Mammary epithelial cell (primary cell): Measurements from ENCODE around the gene SPAG16.

ENCODE experiments used
- CTCF ChIP-seq, 2 donors: IDR thresholded peaks in 1 of 2; conservative IDR thresholded peaks in 1 of 2; 2 replicates each; pipeline ENCODE4 v1.5.1; 2011 to 2012; ENCODE audit warnings: inconsistent platforms in 2 of 2, low read length in 2 of 2, mild to moderate bottlenecking in 2 of 2, control low read depth in 1 of 2, low read depth in 1 of 2; ENCODE audit not compliant: insufficient read depth in 1 of 2; ENCODE audit errors: extremely low read depth in 1 of 2
- EZH2 ChIP-seq: IDR thresholded peaks from 2 replicates; pipeline ENCODE4 v1.6.1; 2012; ENCODE audit warnings: low read length, inconsistent platforms, borderline replicate concordance

DNA sequence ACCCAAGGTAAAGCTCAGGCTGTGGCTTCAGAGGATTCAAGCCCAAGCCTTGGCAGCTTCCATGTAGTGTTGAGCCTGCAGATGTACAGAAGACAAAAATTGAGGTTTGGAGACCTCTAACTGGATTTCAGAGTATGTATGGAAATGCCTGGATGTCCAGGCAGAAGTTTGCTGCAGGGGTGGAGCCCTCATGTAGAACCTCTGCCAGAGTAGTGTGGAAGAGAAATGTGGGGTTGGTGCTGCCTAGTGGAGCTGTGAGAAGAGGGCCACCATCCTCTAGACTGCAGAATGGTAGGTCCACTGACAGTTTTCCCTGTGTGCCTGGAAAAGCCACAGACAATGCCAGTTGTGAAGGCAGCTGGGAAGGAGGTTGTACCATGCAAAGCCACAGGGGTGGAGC is 239.9 kb downstream of the SPAG16 start:
- no peak for TF ChIP-seq CTCF (conservative IDR thresholded peaks at IDR 0.05 in 1 of 2, IDR thresholded peaks at IDR 0.05 in 1 of 2; ENCODE audit: extremely low read depth in 1 of 2, insufficient read depth in 1 of 2, low read depth in 1 of 2, low read length in 2 of 2)
- TF ChIP-seq EZH2: no peak
